T-helper 17 cell (primary cell): Measurements from ENCODE around the gene TBC1D14. TPM values are rescaled to one million over a fixed set of nuclear protein-coding genes. Genes with fewer than 3 reads are reported as not detected.

Source experiments
- ATAC-seq: fragments of 150-1000 bp; cut with Tn5 transposase; 2 replicates; pipeline ENCODE4 v1.10.0; 2021; ENCODE audit warnings: mild to moderate bottlenecking, moderate library complexity
- DNase-seq, 3 donors: peaks; one replicate each; pipeline versions ENCODE4 v3.0.0 to v3.0.0-alpha.2; 2020 to 2021
- H3K9me3 ChIP-seq: one replicate; pipeline ENCODE4 v1.7.0; 2013; ENCODE audit warnings: low read length, mild to moderate bottlenecking; ENCODE audit not compliant: control insufficient read depth, poor library complexity, severe bottlenecking
- H3K27ac Mint-ChIP-seq: one replicate; pipeline ENCODE4 v1.8.0; 2022; ENCODE audit warnings: mild to moderate bottlenecking, moderate library complexity, mixed read lengths
- H3K27me3 Mint-ChIP-seq: one replicate; pipeline ENCODE4 v1.8.0; 2022; ENCODE audit warnings: mixed read lengths
- H3K36me3 Mint-ChIP-seq: one replicate; pipeline ENCODE4 v1.8.0; 2022; ENCODE audit warnings: low read depth, mixed read lengths
- H3K4me1 Mint-ChIP-seq: one replicate; pipeline ENCODE4 v1.8.0; 2022; ENCODE audit warnings: mild to moderate bottlenecking, mixed read lengths
- H3K4me3 Mint-ChIP-seq: one replicate; pipeline ENCODE4 v1.8.0; 2022; ENCODE audit warnings: mild to moderate bottlenecking, moderate library complexity, mixed read lengths
- total RNA-seq, 4 donors: library from RNA in 2 of 4; stranded (reverse) in 2 of 4; gene quantifications; one replicate each; pipeline ENCODE4 v1.2.3 and lab custom pipeline; 2022 to 2026

The TBC1D14 gene
- total RNA-seq, 2 donors from 2014 or later = 49.1 to 55.2 TPM

GRCh38 chr4:6916587-6917460, 7.2 kb downstream of the TBC1D14 start:
- ATAC-seq (peak; percentile 81), DNase-seq (peak; percentile 28 to 58 (median 44))
- Mint-ChIP-seq H3K4me3 (peak overlapping the region; percentile 87), H3K4me1 (peaks cover 59% of the 10 kb centered on the region), H3K27me3 (no peaks in the 10 kb centered on the region), H3K36me3 (no peaks in the 10 kb centered on the region), H3K27ac (peak overlapping the region; percentile 98)
- H3K9me3 ChIP-seq = no peaks in the 10 kb centered on the region

- H3K4me3 Mint-ChIP-seq = peak overlapping the region; percentile 87
- DNase-seq (peak in 1 of 3 donors; percentile 31), ATAC-seq (peak; percentile 58)
- H3K36me3 Mint-ChIP-seq = no peaks in the 10 kb centered on the region
- H3K9me3 ChIP-seq = no peaks in the 10 kb centered on the region
- peak overlapping the region; percentile 98 for H3K27ac Mint-ChIP-seq
- no peaks in the 10 kb centered on the region for H3K27me3 Mint-ChIP-seq
- H3K4me1 Mint-ChIP-seq = peaks cover 62% of the 10 kb centered on the region
These were observed 8.0 kb downstream of the TBC1D14 start for GRCh38 chr4:6917461-6918271.

GRCh38 chr4:6918338-6918737, 8.7 kb downstream of the TBC1D14 start:
- H3K27me3 Mint-ChIP-seq = no peaks in the 10 kb centered on the region
- ATAC-seq = peak; percentile 55
- H3K27ac Mint-ChIP-seq = peak overlapping the region; percentile 98
- H3K4me1 Mint-ChIP-seq = peaks cover 57% of the 10 kb centered on the region
- no peaks in the 10 kb centered on the region for H3K36me3 Mint-ChIP-seq
- H3K9me3 ChIP-seq = no peaks in the 10 kb centered on the region
- no peak for DNase-seq
- H3K4me3 Mint-ChIP-seq = peak overlapping the region; percentile 87

GRCh38 chr4:6920171-6920570, 10.5 kb downstream of the TBC1D14 start:
- Mint-ChIP-seq H3K4me1 (peaks cover 59% of the 10 kb centered on the region), H3K36me3 (no peaks in the 10 kb centered on the region), H3K27me3 (no peaks in the 10 kb centered on the region), H3K4me3 (no peak overlapping the region), H3K27ac (peak overlapping the region; percentile 94)
- DNase-seq (no peak), ATAC-seq (no peak)
- H3K9me3 ChIP-seq = no peaks in the 10 kb centered on the region

GRCh38 chr4:6923507-6923906, 13.9 kb downstream of the TBC1D14 start:
- no peaks in the 10 kb centered on the region for H3K36me3 Mint-ChIP-seq
- ATAC-seq = no peak
- no peak overlapping the region for H3K4me3 Mint-ChIP-seq

GRCh38 chr4:6924361-6924779, 14.7 kb downstream of the TBC1D14 start:
- Mint-ChIP-seq H3K4me3 (no peak overlapping the region), H3K27me3 (no peaks in the 10 kb centered on the region), H3K27ac (peak overlapping the region; percentile 94)

More at GRCh38 chr4:6923507-6923906, 13.9 kb downstream of the TBC1D14 start:
- no peak overlapping the region for H3K27ac Mint-ChIP-seq
- no peaks in the 10 kb centered on the region for H3K9me3 ChIP-seq
- H3K27me3 Mint-ChIP-seq = no peaks in the 10 kb centered on the region
- H3K4me1 Mint-ChIP-seq = peaks cover 62% of the 10 kb centered on the region
- DNase-seq = no peak

GRCh38 chr4:6925357-6925836, 15.8 kb downstream of the TBC1D14 start:
- Mint-ChIP-seq H3K36me3 (peaks cover 3% of the 10 kb centered on the region), H3K4me1 (peaks cover 66% of the 10 kb centered on the region), H3K27me3 (no peaks in the 10 kb centered on the region), H3K27ac (peak overlapping the region; percentile 94), H3K4me3 (peak overlapping the region; percentile 84)
- H3K9me3 ChIP-seq = no peaks in the 10 kb centered on the region
- DNase-seq (no peak), ATAC-seq (peak; percentile 54)

More at GRCh38 chr4:6924361-6924779, 14.7 kb downstream of the TBC1D14 start:
- DNase-seq = no peak
- Mint-ChIP-seq H3K36me3 (peaks cover 3% of the 10 kb centered on the region), H3K4me1 (peaks cover 66% of the 10 kb centered on the region)
- ATAC-seq = no peak
- H3K9me3 ChIP-seq = no peaks in the 10 kb centered on the region

- H3K36me3 Mint-ChIP-seq = peaks cover 3% of the 10 kb centered on the region
- no peak for DNase-seq
These were observed 16.5 kb downstream of the TBC1D14 start for GRCh38 chr4:6926081-6926480.

GRCh38 chr4:6926681-6927478, 17.3 kb downstream of the TBC1D14 start:
- Mint-ChIP-seq H3K27me3 (no peaks in the 10 kb centered on the region), H3K36me3 (peaks cover 5% of the 10 kb centered on the region), H3K4me3 (peak overlapping the region; percentile 84), H3K4me1 (peaks cover 64% of the 10 kb centered on the region), H3K27ac (peak overlapping the region; percentile 94)
- no peaks in the 10 kb centered on the region for H3K9me3 ChIP-seq
- peak; percentile 49 to 67 (median 56) for DNase-seq
- ATAC-seq = peak; percentile 93

More at GRCh38 chr4:6926081-6926480, 16.5 kb downstream of the TBC1D14 start:
- no peaks in the 10 kb centered on the region for H3K27me3 Mint-ChIP-seq
- H3K4me3 Mint-ChIP-seq = peak overlapping the region; percentile 84
- no peaks in the 10 kb centered on the region for H3K9me3 ChIP-seq
- peaks cover 63% of the 10 kb centered on the region for H3K4me1 Mint-ChIP-seq
- H3K27ac Mint-ChIP-seq = peak overlapping the region; percentile 94
- ATAC-seq = no peak

GRCh38 chr4:6928081-6928480, 18.5 kb downstream of the TBC1D14 start:
- no peak for ATAC-seq
- Mint-ChIP-seq H3K36me3 (peaks cover 5% of the 10 kb centered on the region), H3K4me1 (peaks cover 60% of the 10 kb centered on the region), H3K27me3 (no peaks in the 10 kb centered on the region), H3K27ac (peak overlapping the region; percentile 94), H3K4me3 (peak overlapping the region; percentile 84)
- DNase-seq = no peak
- H3K9me3 ChIP-seq = no peaks in the 10 kb centered on the region

GRCh38 chr4:6929339-6929811, 19.7 kb downstream of the TBC1D14 start:
- H3K9me3 ChIP-seq = no peaks in the 10 kb centered on the region
- DNase-seq (no peak), ATAC-seq (no peak)
- Mint-ChIP-seq H3K27me3 (no peaks in the 10 kb centered on the region), H3K4me1 (peaks cover 69% of the 10 kb centered on the region), H3K36me3 (peaks cover 13% of the 10 kb centered on the region), H3K4me3 (peak overlapping the region; percentile 12), H3K27ac (peak overlapping the region; percentile 91)

- DNase-seq (no peak), ATAC-seq (no peak)
- Mint-ChIP-seq H3K4me3 (no peak overlapping the region), H3K27me3 (no peaks in the 10 kb centered on the region), H3K4me1 (peaks cover 67% of the 10 kb centered on the region), H3K36me3 (peaks cover 14% of the 10 kb centered on the region), H3K27ac (peak overlapping the region; percentile 91)
- H3K9me3 ChIP-seq = no peaks in the 10 kb centered on the region
These were observed 20.3 kb downstream of the TBC1D14 start for GRCh38 chr4:6929812-6930464.
